ENCODE data around the gene CHERP.
A peak's percentile ranks its signal among the peaks of the same experiment; 100 is the strongest.

The CHERP gene

GRCh38 chr19:16542045-16542909 is at the start of gene CHERP:
Gene CHERP, minus strand, starts transcription at chr19:16542437. Its CDS starts 59 bp downstream, at chr19:16542378.
- Histone ChIP-seq H3K9ac (ENCODE audit: low read depth, low read length) (peak within 1 kb of the TSS; percentile 80), H3K27ac (ENCODE audit: low read depth, low read length) (peak within 1 kb of the TSS; percentile 91), H3K4me3 (ENCODE audit: low read depth, low read length) (peak within 1 kb of the TSS; percentile 100), H3K9me3 (ENCODE audit: control insufficient read depth, insufficient read depth, low read length) (no peaks in the 10 kb centered on the region), H3K4me1 (ENCODE audit: control insufficient read depth, insufficient read depth, low read length) (no peaks in the 10 kb centered on the region), H3K36me3 (ENCODE audit: control insufficient read depth, insufficient read depth, low read length) (peaks cover 17% of the 10 kb centered on the region), H3K27me3 (ENCODE audit: control insufficient read depth, insufficient read depth, low read length) (no peaks in the 10 kb centered on the region)

- Histone ChIP-seq H3K27ac (ENCODE audit: low read depth, low read length) (no peak overlapping the region), H3K27me3 (ENCODE audit: control insufficient read depth, insufficient read depth, low read length) (no peaks in the 10 kb centered on the region), H3K9me3 (ENCODE audit: control insufficient read depth, insufficient read depth, low read length) (no peaks in the 10 kb centered on the region), H3K9ac (ENCODE audit: low read depth, low read length) (no peak overlapping the region), H3K4me1 (ENCODE audit: control insufficient read depth, insufficient read depth, low read length) (peaks cover 40% of the 10 kb centered on the region), H3K36me3 (ENCODE audit: control insufficient read depth, insufficient read depth, low read length) (no peaks in the 10 kb centered on the region), H3K4me3 (ENCODE audit: low read depth, low read length) (no peak overlapping the region)
Observed at GRCh38 chr19:16590876-16591802, 48.9 kb upstream of the CHERP start.

- Histone ChIP-seq H3K4me3 (ENCODE audit: low read depth, low read length) (no peak overlapping the region), H3K27me3 (ENCODE audit: control insufficient read depth, insufficient read depth, low read length) (no peaks in the 10 kb centered on the region), H3K4me1 (ENCODE audit: control insufficient read depth, insufficient read depth, low read length) (peaks cover 46% of the 10 kb centered on the region), H3K9ac (ENCODE audit: low read depth, low read length) (no peak overlapping the region), H3K9me3 (ENCODE audit: control insufficient read depth, insufficient read depth, low read length) (no peaks in the 10 kb centered on the region), H3K27ac (ENCODE audit: low read depth, low read length) (no peak overlapping the region), H3K36me3 (ENCODE audit: control insufficient read depth, insufficient read depth, low read length) (no peaks in the 10 kb centered on the region)
Observed at GRCh38 chr19:16589917-16590316, 47.7 kb upstream of the CHERP start.

GRCh38 chr19:16588824-16589577 is 46.8 kb upstream of the CHERP start:
- no peaks in the 10 kb centered on the region for H3K27me3 ChIP-seq (ENCODE audit: control insufficient read depth, insufficient read depth, low read length)
- peaks cover 54% of the 10 kb centered on the region for H3K4me1 ChIP-seq (ENCODE audit: control insufficient read depth, insufficient read depth, low read length)
- H3K4me3 ChIP-seq (ENCODE audit: low read depth, low read length) = no peak overlapping the region
- no peaks in the 10 kb centered on the region for H3K9me3 ChIP-seq (ENCODE audit: control insufficient read depth, insufficient read depth, low read length)
- no peak overlapping the region for H3K9ac ChIP-seq (ENCODE audit: low read depth, low read length)
- no peak overlapping the region for H3K27ac ChIP-seq (ENCODE audit: low read depth, low read length)
- H3K36me3 ChIP-seq (ENCODE audit: control insufficient read depth, insufficient read depth, low read length) = no peaks in the 10 kb centered on the region

GRCh38 chr19:16587833-16588823 is 45.9 kb upstream of the CHERP start:
- Histone ChIP-seq H3K27ac (ENCODE audit: low read depth, low read length) (peak overlapping the region; percentile 40), H3K4me1 (ENCODE audit: control insufficient read depth, insufficient read depth, low read length) (peaks cover 59% of the 10 kb centered on the region), H3K27me3 (ENCODE audit: control insufficient read depth, insufficient read depth, low read length) (no peaks in the 10 kb centered on the region), H3K9me3 (ENCODE audit: control insufficient read depth, insufficient read depth, low read length) (no peaks in the 10 kb centered on the region), H3K4me3 (ENCODE audit: low read depth, low read length) (no peak overlapping the region), H3K9ac (ENCODE audit: low read depth, low read length) (no peak overlapping the region), H3K36me3 (ENCODE audit: control insufficient read depth, insufficient read depth, low read length) (no peaks in the 10 kb centered on the region)

DNA sequence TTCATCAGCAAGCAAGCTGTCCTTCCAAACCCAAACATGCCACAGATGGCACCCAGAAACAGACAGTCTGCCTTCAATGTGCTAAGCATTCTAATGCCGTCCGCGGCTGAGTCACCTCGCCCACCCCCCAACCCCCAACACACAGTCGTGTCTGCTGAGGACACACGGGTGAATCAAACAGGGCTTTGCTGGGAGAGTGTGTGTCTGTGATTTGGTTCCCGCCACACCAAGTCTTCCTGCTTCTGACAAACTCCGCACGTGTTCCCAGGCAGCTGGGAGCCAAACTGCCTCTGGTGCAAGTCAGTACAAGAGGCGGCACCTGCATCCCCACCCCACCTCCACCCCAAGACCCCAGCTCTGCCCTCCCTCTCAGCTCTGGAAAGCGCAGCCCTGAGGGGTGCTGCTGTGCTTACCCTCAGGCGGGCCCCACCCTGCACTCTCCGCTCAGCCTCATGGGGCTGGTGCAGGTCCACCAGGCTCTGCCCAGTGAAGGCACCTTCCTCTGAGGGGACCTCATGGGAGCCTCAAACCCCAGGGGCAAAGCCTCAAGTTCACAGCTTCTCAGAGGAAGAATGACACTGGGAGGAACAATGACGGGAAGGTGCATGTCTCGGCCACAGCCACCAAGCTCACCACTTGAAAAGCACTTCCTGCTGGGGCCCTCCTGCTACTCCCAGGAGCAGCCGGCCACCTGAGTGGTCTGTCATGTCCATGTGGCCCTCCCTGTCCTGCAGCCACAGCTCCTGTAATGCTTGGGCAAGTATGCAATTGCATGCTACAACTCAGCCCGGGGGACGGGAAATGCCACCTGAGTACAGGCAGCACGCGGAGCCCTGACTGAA is 45.0 kb upstream of the CHERP start:
- Histone ChIP-seq H3K27me3 (ENCODE audit: control insufficient read depth, insufficient read depth, low read length) (no peaks in the 10 kb centered on the region), H3K36me3 (ENCODE audit: control insufficient read depth, insufficient read depth, low read length) (no peaks in the 10 kb centered on the region), H3K27ac (ENCODE audit: low read depth, low read length) (peak overlapping the region; percentile 54), H3K4me3 (ENCODE audit: low read depth, low read length) (no peak overlapping the region), H3K9ac (ENCODE audit: low read depth, low read length) (no peak overlapping the region), H3K4me1 (ENCODE audit: control insufficient read depth, insufficient read depth, low read length) (peaks cover 56% of the 10 kb centered on the region), H3K9me3 (ENCODE audit: control insufficient read depth, insufficient read depth, low read length) (no peaks in the 10 kb centered on the region)

DNA sequence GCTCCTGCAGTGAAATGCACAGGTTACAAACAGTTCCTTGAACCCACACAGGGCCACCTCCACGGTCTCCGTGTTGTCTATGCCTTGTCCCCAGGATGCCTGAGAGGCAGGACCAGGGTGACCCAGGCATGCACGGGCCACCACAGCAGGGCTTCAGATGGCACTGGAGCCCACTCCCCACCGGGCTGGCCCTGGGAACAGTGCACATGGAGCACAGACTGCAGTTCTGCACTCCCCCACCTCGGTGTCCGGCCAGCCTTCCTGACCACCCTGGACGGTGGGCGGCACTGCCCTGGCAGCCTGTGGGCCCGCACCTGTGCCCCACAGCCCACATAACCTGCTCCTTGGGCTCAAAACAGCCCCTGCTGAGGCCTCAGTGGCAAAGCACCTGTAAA is 44.2 kb upstream of the CHERP start:
- Histone ChIP-seq H3K4me3 (ENCODE audit: low read depth, low read length) (no peak overlapping the region), H3K27ac (ENCODE audit: low read depth, low read length) (no peak overlapping the region)

DNA sequence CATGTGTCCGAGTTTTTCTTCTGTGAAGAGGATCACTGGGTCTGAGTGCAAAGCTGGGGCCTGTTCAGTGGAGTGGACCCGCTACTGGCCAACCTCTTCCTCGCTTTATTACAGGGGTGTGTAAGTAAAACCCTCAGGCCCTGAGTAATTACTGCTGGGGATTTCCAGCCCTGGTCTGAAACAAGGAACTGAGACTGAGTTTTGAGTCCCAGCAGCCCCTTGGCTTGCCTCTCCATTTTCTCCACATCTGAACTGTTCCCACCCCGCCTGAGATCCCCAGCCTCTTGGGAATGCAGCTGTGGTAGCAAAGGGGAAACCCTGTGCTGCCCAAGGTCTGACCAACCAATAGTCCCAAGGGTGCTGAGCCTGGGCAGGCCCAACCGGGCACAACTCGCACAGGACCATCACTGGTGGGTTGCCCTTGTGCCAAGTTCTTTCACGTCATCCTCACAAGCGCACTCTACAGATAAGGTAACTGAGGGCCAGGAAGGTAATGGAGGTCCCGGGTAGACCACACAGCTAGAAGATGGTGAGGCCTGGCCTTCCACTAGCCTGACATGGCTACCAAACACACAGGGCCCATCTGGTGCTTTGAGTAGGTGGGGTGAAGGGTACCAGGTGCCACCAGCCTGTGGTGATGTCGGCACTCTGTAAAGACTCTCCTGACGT is 43.7 kb upstream of the CHERP start:
- Histone ChIP-seq H3K4me1 (ENCODE audit: control insufficient read depth, insufficient read depth, low read length) (peaks cover 45% of the 10 kb centered on the region), H3K9ac (ENCODE audit: low read depth, low read length) (no peak overlapping the region), H3K27ac (ENCODE audit: low read depth, low read length) (no peak overlapping the region), H3K36me3 (ENCODE audit: control insufficient read depth, insufficient read depth, low read length) (no peaks in the 10 kb centered on the region), H3K27me3 (ENCODE audit: control insufficient read depth, insufficient read depth, low read length) (no peaks in the 10 kb centered on the region), H3K9me3 (ENCODE audit: control insufficient read depth, insufficient read depth, low read length) (no peaks in the 10 kb centered on the region), H3K4me3 (ENCODE audit: low read depth, low read length) (no peak overlapping the region)

More for the DNA sequence above, 44.2 kb upstream of the CHERP start:
- Histone ChIP-seq H3K9me3 (ENCODE audit: control insufficient read depth, insufficient read depth, low read length) (no peaks in the 10 kb centered on the region), H3K27me3 (ENCODE audit: control insufficient read depth, insufficient read depth, low read length) (no peaks in the 10 kb centered on the region), H3K36me3 (ENCODE audit: control insufficient read depth, insufficient read depth, low read length) (no peaks in the 10 kb centered on the region), H3K4me1 (ENCODE audit: control insufficient read depth, insufficient read depth, low read length) (peaks cover 49% of the 10 kb centered on the region), H3K9ac (ENCODE audit: low read depth, low read length) (no peak overlapping the region)

Measured in HUES48 (cell line).